DND-41 (cell line): ENCODE results near the gene ZNF608.

Source experiments
- EZH2 ChIP-seq: IDR thresholded peaks from 3 replicates; pipeline ENCODE4 v1.6.1; 2012; ENCODE audit warnings: borderline replicate concordance, low read depth, mild to moderate bottlenecking, moderate library complexity, low read length, inconsistent platforms; ENCODE audit not compliant: severe bottlenecking
- TF ChIP-seq, protein P1 (sequence below): IDR thresholded peaks from 2 replicates; pipeline ENCODE4 v1.5.1; 2012; ENCODE audit warnings: borderline replicate concordance, low read length, moderate library complexity, mild to moderate bottlenecking; ENCODE audit not compliant: poor library complexity, severe bottlenecking; ENCODE audit errors: extremely low read depth

DNA sequence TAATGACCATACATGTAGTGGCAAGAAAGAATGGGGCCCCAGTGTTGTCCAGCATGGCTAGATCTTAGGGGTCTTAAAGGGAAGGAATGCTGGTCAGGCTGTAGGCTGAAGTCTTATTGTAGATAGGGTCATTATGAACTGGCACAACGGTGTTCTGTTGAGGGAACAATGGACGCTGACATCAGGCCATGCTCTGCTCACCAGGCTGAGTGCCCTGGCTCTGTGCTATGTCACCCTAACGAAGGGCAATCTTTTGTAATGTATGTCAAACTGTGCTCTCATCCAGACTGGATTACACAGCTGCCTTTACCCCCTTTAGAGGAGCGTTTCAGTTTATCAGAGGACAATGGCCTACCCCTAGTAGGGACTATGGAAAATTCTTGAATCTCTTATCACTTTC lies 14.6 kb upstream of the ZNF608 start:
- TF ChIP-seq, protein P1, sequence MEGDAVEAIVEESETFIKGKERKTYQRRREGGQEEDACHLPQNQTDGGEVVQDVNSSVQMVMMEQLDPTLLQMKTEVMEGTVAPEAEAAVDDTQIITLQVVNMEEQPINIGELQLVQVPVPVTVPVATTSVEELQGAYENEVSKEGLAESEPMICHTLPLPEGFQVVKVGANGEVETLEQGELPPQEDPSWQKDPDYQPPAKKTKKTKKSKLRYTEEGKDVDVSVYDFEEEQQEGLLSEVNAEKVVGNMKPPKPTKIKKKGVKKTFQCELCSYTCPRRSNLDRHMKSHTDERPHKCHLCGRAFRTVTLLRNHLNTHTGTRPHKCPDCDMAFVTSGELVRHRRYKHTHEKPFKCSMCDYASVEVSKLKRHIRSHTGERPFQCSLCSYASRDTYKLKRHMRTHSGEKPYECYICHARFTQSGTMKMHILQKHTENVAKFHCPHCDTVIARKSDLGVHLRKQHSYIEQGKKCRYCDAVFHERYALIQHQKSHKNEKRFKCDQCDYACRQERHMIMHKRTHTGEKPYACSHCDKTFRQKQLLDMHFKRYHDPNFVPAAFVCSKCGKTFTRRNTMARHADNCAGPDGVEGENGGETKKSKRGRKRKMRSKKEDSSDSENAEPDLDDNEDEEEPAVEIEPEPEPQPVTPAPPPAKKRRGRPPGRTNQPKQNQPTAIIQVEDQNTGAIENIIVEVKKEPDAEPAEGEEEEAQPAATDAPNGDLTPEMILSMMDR = no peak
- TF ChIP-seq EZH2 = no peak
